K562 (cell line): ENCODE measurements around the gene PRKCQ. TPM values are rescaled to one million over a fixed set of nuclear protein-coding genes. Genes with fewer than 3 reads are reported as not detected.
A peak's percentile ranks its signal among the peaks of the same experiment; 100 is the strongest.

Source experiments
- ATAC-seq: fragments of 200-7000 bp; cut with Tn5 transposase; 3 replicates; pipeline ENCODE4 v1.9.1; 2020; ENCODE audit warnings: moderate library complexity
- BruUV-seq: library from RNA; stranded (reverse); fragments of 400-500 nt; replicated peaks from 2 replicates; lab custom pipeline; 2021; lab: Mats Ljungman, UMichigan
- CTCF ChIA-PET: fragments of 300-600 bp; formaldehyde crosslinking; extraction: SDS; loops from one replicate; lab custom pipeline; 2021; ENCODE audit warnings: low intra/inter-chr PET ratio; lab: Yijun Ruan, JAX
- POLR2A ChIA-PET: fragments of 300-600, 350-650 bp; sonication (Branson Sonifier 250); formaldehyde crosslinking; extraction: SDS; loops from one replicate; lab custom pipeline; 2021; ENCODE audit warnings: antibody characterized with exemption, inconsistent platforms; lab: Yijun Ruan, JAX
- DNase-seq, 4 experiments: peaks; one replicate each; pipeline versions ENCODE4 v3.0.0 to v3.0.0-alpha.2; 2011 to 2018; ENCODE audit warnings: low spot score in 3 of 4, mixed read lengths in 3 of 4; ENCODE audit errors: extremely low read depth in 1 of 4
- FAIRE-seq: peaks from 2 replicates; lab custom pipeline; 2011; peaks lifted over from hg19 to GRCh38; lab: Jason Lieb, UNC
- H2AFZ ChIP-seq: 2 replicates; pipeline ENCODE4 v1.6.0; 2011; ENCODE audit warnings: low read depth, low read length, control low read depth, inconsistent platforms
- H3K27ac ChIP-seq: fragments of 200-600 bp; 3 replicates; pipeline ENCODE4 v1.8.0; 2011; ENCODE audit warnings: low read depth, mild to moderate bottlenecking, control low read depth, inconsistent platforms, low read length, moderate library complexity, mixed read lengths; ENCODE audit errors: extremely low read depth
- H3K27me3 ChIP-seq, 2 experiments: fragments of 300-600 bp in 1 of 2; 2 replicates in 1 of 2; 3 replicates in 1 of 2; pipeline versions ENCODE4 v1.6.0 to v1.8.0; 2011; ENCODE audit warnings: inconsistent platforms in 2 of 2, low read length in 2 of 2, mild to moderate bottlenecking in 1 of 2, mixed read lengths in 1 of 2, moderate library complexity in 1 of 2; ENCODE audit not compliant: control insufficient read depth in 2 of 2, insufficient read depth in 2 of 2
- H3K36me3 ChIP-seq: fragments of 300-600 bp; 3 replicates; pipeline ENCODE4 v1.8.0; 2011; ENCODE audit warnings: mild to moderate bottlenecking, low read length, inconsistent platforms; ENCODE audit not compliant: control insufficient read depth, insufficient read depth
- H3K4me1 ChIP-seq, 2 experiments: fragments of 200-600 bp in 1 of 2; replicated peaks in 1 of 2; 2 replicates in 1 of 2; 3 replicates in 1 of 2; pipeline versions ENCODE4 v1.5.1 to v1.8.0; 2011; ENCODE audit warnings: inconsistent platforms in 2 of 2, low read length in 2 of 2, mild to moderate bottlenecking in 1 of 2, mixed read lengths in 1 of 2, moderate library complexity in 1 of 2; ENCODE audit not compliant: control insufficient read depth in 2 of 2, insufficient read depth in 2 of 2
- H3K4me2 ChIP-seq: 2 replicates; pipeline ENCODE4 v1.6.1; 2011; ENCODE audit warnings: low read length, control low read depth, inconsistent platforms, mixed read lengths; ENCODE audit not compliant: insufficient read depth
- H3K4me3 ChIP-seq: fragments of 200-600 bp; sonication (generic), shearing (Covaris generic); 2 replicates; pipeline ENCODE4 v1.5.1; 2016; ENCODE audit warnings: control low read depth, inconsistent platforms
- H3K79me2 ChIP-seq: fragments of 200-600 bp; 3 replicates; pipeline ENCODE4 v1.8.0; 2011; ENCODE audit warnings: low read length, inconsistent platforms; ENCODE audit not compliant: control insufficient read depth, insufficient read depth
- H3K9ac ChIP-seq, 2 experiments: 2 replicates each; pipeline versions ENCODE4 v1.6.0 to v1.6.1; 2011; ENCODE audit warnings: low read depth in 2 of 2, low read length in 2 of 2, control low read depth in 1 of 2, inconsistent platforms in 1 of 2, mild to moderate bottlenecking in 1 of 2, mixed read lengths in 1 of 2; ENCODE audit not compliant: insufficient read depth in 1 of 2
- H3K9me1 ChIP-seq: one replicate; pipeline ENCODE4 v1.6.0; 2011; ENCODE audit warnings: inconsistent platforms, mild to moderate bottlenecking, low read length, moderate library complexity; ENCODE audit not compliant: control insufficient read depth, insufficient read depth
- H3K9me3 ChIP-seq: replicated peaks from 2 replicates; pipeline ENCODE4 v1.5.1; 2011; ENCODE audit warnings: low read depth, low read length, inconsistent platforms; ENCODE audit not compliant: control insufficient read depth, insufficient read depth
- H4K20me1 ChIP-seq: replicated peaks from 2 replicates; pipeline ENCODE4 v1.6.1; 2011; ENCODE audit warnings: low read length, inconsistent platforms, mixed read lengths; ENCODE audit not compliant: control insufficient read depth, insufficient read depth
- DDX20 ChIP-seq: fragments of 450-650 bp; IDR thresholded peaks from 2 replicates; pipeline ENCODE4 v1.6.1; 2016; ENCODE audit warnings: missing genetic modification characterization, low read depth, mild to moderate bottlenecking, missing compliant biosample characterization, moderate library complexity
- KDM2B ChIP-seq: fragments of 250-450 bp; sonication (Bioruptor Pico); IDR thresholded peaks from 2 replicates; pipeline ENCODE4 v1.8.0; 2021; ENCODE audit warnings: mild to moderate bottlenecking, moderate library complexity
- RNF2 ChIP-seq: sonication (generic); IDR thresholded peaks from 2 replicates; pipeline ENCODE4 v1.6.1; 2016
- SMAD1 ChIP-seq: fragments of 150-350 bp; IDR thresholded peaks from 2 replicates; pipeline ENCODE4 v1.6.1; 2014; ENCODE audit warnings: low read length, low read depth; ENCODE audit not compliant: partially characterized antibody
- TAF1 ChIP-seq: IDR thresholded peaks from 2 replicates; pipeline ENCODE4 v1.6.1; 2011; ENCODE audit warnings: mild to moderate bottlenecking, low read length, moderate library complexity; ENCODE audit not compliant: insufficient read depth, control insufficient read depth, severe bottlenecking; ENCODE audit errors: extremely low read depth
- TGIF2 ChIP-seq: sonication (generic); formaldehyde crosslinking; IDR thresholded peaks from 2 replicates; pipeline ENCODE4 v1.8.1; 2022; ENCODE audit warnings: mild to moderate bottlenecking, missing genetic modification reagents, moderate library complexity
- ZBTB26 ChIP-seq: fragments of 450-650 bp; formaldehyde crosslinking; IDR thresholded peaks from 2 replicates; pipeline ENCODE4 v1.4.0; 2022; ENCODE audit warnings: missing genetic modification characterization
- ZFPM2 ChIP-seq: fragments of 250-450 bp; sonication (Bioruptor Pico); IDR thresholded peaks from 2 replicates; pipeline ENCODE4 v1.5.1; 2022; ENCODE audit warnings: mild to moderate bottlenecking
- ZNF263 ChIP-seq: sonication (generic); formaldehyde crosslinking; IDR thresholded peaks from 2 replicates; pipeline ENCODE4 v1.8.0; 2022; ENCODE audit warnings: mild to moderate bottlenecking, missing genetic modification reagents, borderline replicate concordance
- WGBS: fragments of 100-300 bp; shearing (Covaris generic); methylation state at CpG from one replicate; pipeline ENCODE4 v1.1.6; 2016; ENCODE audit warnings: low coverage, mixed read lengths; ENCODE audit not compliant: insufficient coverage; ENCODE audit errors: missing lambda C conversion rate; 5-methylcytosine and 5-hydroxymethylcytosine counted together
- in situ Hi-C: fragments of 300-500 bp; cut with MboI; formaldehyde crosslinking; loops from 4 replicates; pipeline ENCODE4 v1.15.0; 2018; ENCODE audit warnings: inconsistent platforms, mixed read lengths
- intact Hi-C: fragments of 100-400 bp; cut with micrococcal nuclease; formaldehyde crosslinking; loops from 2 replicates; pipeline ENCODE4 v1.14.2; 2022
- polyA plus RNA-seq, 8 experiments: library from polyadenylated mRNA; depleted of rRNA in 4 of 8; stranded (reverse) in 5 of 8; unstranded in 3 of 8; fragments of >200 nt; fragmentation: Nextera tagmentation in 2 of 8; fragmentation: Illumina TruSeq in 1 of 8; extraction: Ambion mirVana in 2 of 8; extraction: Trizol in 1 of 8; gene quantifications; 2 replicates each; pipeline versions ENCODE4 v1.2.1 to v1.2.3, GENCODE V29; 2011 to 2014; ENCODE audit warnings: inconsistent platforms in 1 of 8, missing spikeins in 1 of 8
- total RNA-seq, 7 experiments: library from RNA; depleted of rRNA in 6 of 7; stranded (reverse); fragments of >200 nt in 6 of 7; fragmentation: Illumina TruSeq in 2 of 7; extraction: Trizol in 2 of 7; gene quantifications; 2 replicates each; pipeline versions ENCODE4 v1.2.1 to v1.2.3, GENCODE V29; 2011 to 2021; ENCODE audit warnings: low replicate concordance in 1 of 7

Gene PRKCQ
- total and polyA plus RNA-seq, 9 of the 15 experiments (the other 6 are each of a cell fraction or from before 2014, with no cell fraction given): 4.4 to 23.3 (median 14.6) TPM

GRCh38 chr10:6455592-6455991, 124.5 kb downstream of the PRKCQ start:
- Histone ChIP-seq H3K4me1 (no peaks in the 10 kb centered on the region), H3K9me3 (no peaks in the 10 kb centered on the region), H3K4me3 (no peak overlapping the region), H3K9me1 (no peaks in the 10 kb centered on the region), H2AFZ (no peak overlapping the region), H3K27me3 (no peaks in the 10 kb centered on the region), H3K36me3 (peaks cover 9% of the 10 kb centered on the region), H3K4me2 (no peak overlapping the region), H4K20me1 (no peaks in the 10 kb centered on the region), H3K79me2 (no peaks in the 10 kb centered on the region), H3K27ac (no peak overlapping the region), H3K9ac (no peak overlapping the region)
- no peak for TF ChIP-seq RNF2
- DNase-seq (no peak), FAIRE-seq (no peak), ATAC-seq (no peak)
- intact Hi-C loops: no loop called here
- ChIA-PET CTCF (no interaction called here), POLR2A (no interaction called here)
- in situ Hi-C loops: no loop called here
- WGBS: 43% methylated on average over 1 of the region's 1 CpG
- no TSS peak for BruUV-seq

GRCh38 chr10:6446711-6447110, 133.4 kb downstream of the PRKCQ start:
- FAIRE-seq: no peak
- 97% methylated on average over 8 of the region's 8 CpGs for WGBS
- H3K27ac ChIP-seq: no peak overlapping the region
- no peak overlapping the region for H3K4me2 ChIP-seq
- H3K9me1 ChIP-seq: no peaks in the 10 kb centered on the region
- no peak overlapping the region for H2AFZ ChIP-seq
- peaks cover 0 to 4% of the 10 kb centered on the region in 2 experiments; a peak in 2 of 5 replicates for H3K4me1 ChIP-seq
- POLR2A ChIA-PET: interaction anchor here (0.8 to 1.2 kb wide), 3 partner anchors 15 to 36 kb away, joined by 3 read pairs; no protein-coding TSS in a partner anchor
- H3K9ac ChIP-seq: peak overlapping the region in 1 of 2 experiments; percentile 69; a peak in 1 of 4 replicates
- H3K79me2 ChIP-seq: no peaks in the 10 kb centered on the region
- DNase-seq: no peak
- H4K20me1 ChIP-seq: no peaks in the 10 kb centered on the region
- intact Hi-C loops: loop anchor here (5.0 kb wide), 2 partner anchors 71 to 136 kb away; partner anchors contain the start of gene PRKCQ
- H3K27me3 ChIP-seq: no peaks in the 10 kb centered on the region
- no peak for TF ChIP-seq ZFPM2
- no peak for TF ChIP-seq ZBTB26
- TF ChIP-seq KDM2B: no peak
- TF ChIP-seq DDX20 (tag): no peak
- no peak for TF ChIP-seq SMAD1
- no peak for TF ChIP-seq TGIF2 (CRISPR knock-in tag)
- no peak for TF ChIP-seq TAF1
- TF ChIP-seq ZNF263 (CRISPR knock-in tag): no peak
- CTCF ChIA-PET: interaction anchor here (2.4 kb wide), 1 partner anchor 220 kb away, joined by 11 read pairs; no protein-coding TSS in a partner anchor
- no peaks in the 10 kb centered on the region for H3K9me3 ChIP-seq
- H3K4me3 ChIP-seq: no peak overlapping the region
- peaks cover under 1% of the 10 kb centered on the region; the same call in 1 of the 3 replicates for H3K36me3 ChIP-seq
- no TSS peak for BruUV-seq
- no peak for ATAC-seq
- in situ Hi-C loops: no loop called here
